GF-D8 (cell line): ENCODE measurements around the gene N4BP2L2.

ENCODE experiments used
- DNase-seq: peaks from one replicate; lab custom pipeline; 2025; lab: John Stamatoyannopoulos, UW

Gene N4BP2L2

DNA sequence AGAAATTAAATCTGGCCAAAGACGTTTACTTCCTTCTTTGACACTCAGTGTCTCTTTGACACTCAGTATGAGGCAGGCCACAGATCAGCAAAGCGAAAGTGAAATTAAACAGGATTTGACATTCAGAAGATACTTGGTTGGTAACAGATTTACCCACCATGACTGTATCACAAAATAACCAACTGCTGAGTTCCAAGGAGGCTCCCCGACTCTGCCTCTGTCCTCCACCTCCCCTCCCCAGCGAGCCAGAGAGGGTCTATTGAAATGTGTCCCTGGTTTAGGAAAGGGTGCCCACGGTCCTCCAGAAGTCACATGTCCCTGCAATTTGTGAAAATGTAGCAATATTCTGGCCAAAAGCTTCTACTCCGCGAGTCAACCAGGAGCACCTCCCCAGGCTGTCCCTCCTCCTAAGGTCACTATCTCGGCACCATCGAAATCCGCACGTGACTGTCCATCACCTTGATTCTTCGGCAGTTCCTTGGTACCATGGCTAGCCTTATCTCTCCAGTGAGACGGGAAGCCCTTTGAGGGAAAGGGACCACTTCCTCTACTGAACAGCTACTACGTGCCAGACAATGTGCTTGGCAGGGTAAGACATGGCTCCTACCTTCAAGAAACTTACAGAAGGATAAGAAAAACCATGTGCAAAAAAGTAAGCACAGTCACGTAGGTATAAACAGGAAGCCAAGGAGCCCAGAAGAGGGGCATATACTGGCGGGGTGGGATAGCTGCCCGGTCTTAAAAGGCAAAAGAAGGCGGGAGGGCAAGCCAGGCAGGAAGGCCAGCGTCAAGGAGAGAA lies 112.2 kb downstream of the N4BP2L2 start:
- peak; percentile 74 for DNase-seq

DNA sequence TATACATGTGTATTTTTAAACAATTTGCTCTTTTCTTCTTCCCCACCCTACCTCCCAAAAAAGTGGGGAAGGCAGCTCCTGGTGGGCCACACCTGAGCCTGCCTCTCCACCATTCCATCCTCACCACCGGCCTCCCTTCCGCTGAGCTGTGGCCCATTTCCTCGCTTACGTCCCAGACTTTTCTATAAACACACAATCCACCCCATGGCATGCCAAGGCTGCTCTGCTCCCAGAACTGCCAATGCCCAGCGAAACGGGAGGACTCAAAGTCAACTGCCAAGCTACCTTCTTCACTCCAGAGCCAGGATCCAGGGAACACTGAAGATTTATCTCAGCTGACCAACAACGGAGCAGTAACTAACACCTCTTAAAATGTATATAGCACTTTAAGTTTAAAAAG lies 113.4 kb downstream of the N4BP2L2 start:
- no peak for DNase-seq

DNA sequence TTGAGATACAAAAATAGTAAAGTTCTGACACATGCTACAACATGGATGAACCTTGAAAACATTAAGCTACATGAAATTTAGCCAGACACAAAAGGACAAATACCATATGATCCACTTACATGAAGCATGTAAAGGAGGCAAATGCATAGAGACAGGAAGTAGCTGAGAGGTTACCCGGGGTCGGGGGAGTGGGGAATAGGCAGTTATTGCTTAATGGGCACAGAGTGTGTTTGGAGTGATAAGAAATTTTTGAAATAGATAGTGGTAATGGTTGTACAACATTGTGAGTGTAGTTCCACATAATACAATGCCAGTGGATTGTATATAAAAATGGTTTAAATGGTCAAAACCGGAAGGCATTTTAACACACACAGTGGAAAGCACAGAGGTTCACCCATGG lies 115.0 kb downstream of the N4BP2L2 start:
- DNase-seq: peak; percentile 99

GRCh38 chr13:32419862-32420261 lies 118.7 kb downstream of the N4BP2L2 start:
- no peak for DNase-seq

DNA sequence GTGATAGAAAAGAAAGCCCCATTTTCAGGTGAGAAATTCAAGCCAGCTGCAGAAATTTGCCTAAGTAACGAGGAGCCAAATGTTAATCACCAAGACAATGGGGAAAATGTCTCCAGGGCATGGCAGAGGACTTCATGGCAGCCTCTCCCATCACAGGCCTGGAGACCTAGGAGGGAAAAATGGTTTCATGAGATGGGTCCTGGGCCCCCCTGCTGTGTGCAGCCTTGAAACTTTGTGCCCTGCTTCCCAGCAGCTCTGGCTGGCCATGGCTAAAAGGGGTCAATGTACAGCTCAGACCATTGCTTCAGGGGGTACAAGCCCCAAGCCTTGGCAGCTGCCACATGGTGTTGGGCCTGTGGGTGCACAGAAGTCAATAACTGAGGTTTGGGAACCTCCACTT lies 120.6 kb downstream of the N4BP2L2 start:
- DNase-seq: no peak

GRCh38 chr13:32415019-32415418 lies 123.6 kb downstream of the N4BP2L2 start:
- DNase-seq: no peak

- DNase-seq: no peak
Measured at GRCh38 chr13:32414580-32414979, 124.0 kb downstream of the N4BP2L2 start.

GRCh38 chr13:32413284-32413683 lies 125.3 kb downstream of the N4BP2L2 start:
- no peak for DNase-seq

DNA sequence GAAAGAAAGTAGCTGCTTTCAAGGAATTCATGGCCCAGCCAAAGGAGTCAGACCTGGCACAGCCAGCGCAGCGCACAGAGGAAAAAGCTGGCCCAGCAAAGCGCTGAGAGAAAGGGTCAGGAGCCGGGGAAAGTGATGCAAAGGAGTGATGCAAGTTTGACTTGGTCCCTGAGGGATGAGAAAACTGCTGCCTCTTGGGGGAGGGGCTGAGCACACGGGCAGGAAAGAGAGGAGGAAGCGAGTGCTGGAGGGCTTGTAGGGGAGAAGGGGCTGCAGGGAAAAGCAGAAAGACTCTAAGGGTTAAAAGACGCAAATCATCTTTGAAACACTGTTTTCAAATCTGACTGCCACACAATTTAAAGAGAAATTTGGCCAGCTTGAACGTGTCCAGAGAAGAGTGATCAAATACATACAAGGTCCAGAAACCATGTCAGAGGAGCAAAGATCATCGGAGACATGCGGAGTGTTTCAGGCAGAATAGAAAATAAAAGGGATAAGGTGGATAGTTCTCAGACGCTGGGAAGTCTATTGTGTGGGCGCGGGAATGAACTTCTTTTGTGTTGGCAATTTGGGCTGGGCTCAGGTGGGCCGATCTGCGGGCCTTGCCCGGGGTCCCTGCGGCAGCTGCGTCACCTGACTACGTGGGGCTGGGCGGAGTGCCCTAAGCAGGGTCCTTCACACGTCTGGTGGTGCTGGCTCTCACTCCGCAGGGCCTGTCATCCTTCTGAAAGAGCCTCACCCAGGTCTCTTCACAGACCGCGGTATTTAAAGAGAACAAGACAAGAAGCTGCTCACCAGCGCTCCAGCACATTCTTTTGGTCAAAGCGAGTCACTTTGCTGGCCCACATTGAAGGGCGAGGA lies 128.8 kb downstream of the N4BP2L2 start:
- no peak for DNase-seq

GRCh38 chr13:32409001-32409313 lies 129.6 kb downstream of the N4BP2L2 start:
- DNase-seq: no peak

- no peak for DNase-seq
Measured at GRCh38 chr13:32408296-32409000, 130.1 kb downstream of the N4BP2L2 start.

DNA sequence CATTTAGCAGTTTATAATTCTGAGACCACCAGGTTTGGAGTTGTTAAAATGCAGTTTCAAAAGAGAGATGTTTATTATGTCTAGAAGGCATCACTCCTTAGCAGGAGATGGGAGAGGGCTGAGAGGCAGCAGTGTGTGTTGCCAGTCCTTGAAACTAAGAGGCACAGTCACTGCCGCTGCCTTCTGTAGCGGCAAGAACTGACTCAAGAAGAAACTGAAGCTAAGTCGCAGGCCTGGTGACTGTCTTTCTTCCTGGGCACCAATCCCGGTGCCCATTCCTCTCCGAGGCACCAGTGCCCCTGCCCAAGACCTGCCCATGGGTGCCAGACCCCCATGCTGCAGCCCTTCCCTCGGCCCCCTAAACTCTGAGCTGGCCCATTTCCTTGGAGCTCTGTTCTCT lies 130.7 kb downstream of the N4BP2L2 start:
- DNase-seq: no peak

- no peak for DNase-seq
Measured at GRCh38 chr13:32403108-32403507, 135.5 kb downstream of the N4BP2L2 start.

- DNase-seq: no peak
Measured at GRCh38 chr13:32391101-32391619, 147.4 kb downstream of the N4BP2L2 start.

DNA sequence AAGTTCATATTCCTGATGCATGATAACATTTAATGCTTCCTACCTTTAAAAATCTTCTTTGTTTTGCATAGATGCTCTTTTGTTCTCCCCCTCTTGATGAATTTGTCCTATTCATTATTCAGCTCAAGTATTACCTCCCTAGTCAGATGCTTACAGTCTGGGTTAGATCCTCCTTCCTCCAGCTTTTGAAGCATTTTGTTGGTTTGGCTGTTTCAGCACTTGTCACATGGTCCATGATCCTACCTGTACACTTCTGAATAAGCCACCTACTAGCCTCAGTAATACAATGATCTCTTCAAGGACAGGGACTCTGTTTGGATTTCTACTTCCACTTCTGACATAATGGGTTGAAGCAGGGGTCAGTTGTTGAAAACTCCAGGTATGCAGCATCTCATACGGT lies 148.1 kb downstream of the N4BP2L2 start:
- no peak for DNase-seq

GRCh38 chr13:32390048-32390447 lies 148.5 kb downstream of the N4BP2L2 start:
- DNase-seq: no peak

DNA sequence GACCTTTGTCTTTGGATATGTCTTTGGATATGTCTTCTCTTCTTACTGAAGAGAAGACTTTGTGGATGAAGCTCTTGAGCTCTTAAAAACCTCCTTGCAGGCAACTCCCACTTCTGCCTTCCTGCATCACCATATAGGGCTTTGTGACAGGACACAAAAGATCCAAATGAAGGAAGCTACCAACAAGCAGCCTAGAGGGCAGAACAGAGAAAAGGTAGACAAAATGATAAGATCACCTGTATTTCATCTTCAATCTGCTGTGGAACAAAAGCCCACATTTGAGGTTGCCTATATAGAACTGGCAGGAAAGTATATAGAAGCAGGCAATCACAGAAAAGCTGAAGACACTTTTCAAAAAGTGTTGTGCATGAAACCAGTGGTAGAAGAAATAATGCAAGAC lies 153.2 kb downstream of the N4BP2L2 start:
- DNase-seq: no peak

DNA sequence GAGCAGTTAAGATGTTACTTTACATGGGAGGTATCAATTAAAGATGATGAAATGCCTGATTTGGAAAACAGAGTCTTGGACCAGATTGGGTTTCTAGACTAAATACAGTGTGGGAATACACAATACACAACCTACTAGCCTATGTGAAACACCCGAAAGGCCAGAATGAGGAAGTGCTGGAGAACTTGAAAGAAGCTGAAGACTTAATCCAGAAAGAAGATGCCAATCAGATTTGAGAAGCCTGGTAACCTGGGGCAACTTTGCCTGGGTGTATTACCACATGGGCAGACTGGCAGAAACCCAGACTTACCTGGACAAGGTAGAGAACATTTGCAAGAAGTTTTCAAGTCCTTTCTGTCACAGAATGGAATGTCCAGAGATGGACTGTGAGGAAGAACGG lies 153.9 kb downstream of the N4BP2L2 start:
- DNase-seq: no peak

DNA sequence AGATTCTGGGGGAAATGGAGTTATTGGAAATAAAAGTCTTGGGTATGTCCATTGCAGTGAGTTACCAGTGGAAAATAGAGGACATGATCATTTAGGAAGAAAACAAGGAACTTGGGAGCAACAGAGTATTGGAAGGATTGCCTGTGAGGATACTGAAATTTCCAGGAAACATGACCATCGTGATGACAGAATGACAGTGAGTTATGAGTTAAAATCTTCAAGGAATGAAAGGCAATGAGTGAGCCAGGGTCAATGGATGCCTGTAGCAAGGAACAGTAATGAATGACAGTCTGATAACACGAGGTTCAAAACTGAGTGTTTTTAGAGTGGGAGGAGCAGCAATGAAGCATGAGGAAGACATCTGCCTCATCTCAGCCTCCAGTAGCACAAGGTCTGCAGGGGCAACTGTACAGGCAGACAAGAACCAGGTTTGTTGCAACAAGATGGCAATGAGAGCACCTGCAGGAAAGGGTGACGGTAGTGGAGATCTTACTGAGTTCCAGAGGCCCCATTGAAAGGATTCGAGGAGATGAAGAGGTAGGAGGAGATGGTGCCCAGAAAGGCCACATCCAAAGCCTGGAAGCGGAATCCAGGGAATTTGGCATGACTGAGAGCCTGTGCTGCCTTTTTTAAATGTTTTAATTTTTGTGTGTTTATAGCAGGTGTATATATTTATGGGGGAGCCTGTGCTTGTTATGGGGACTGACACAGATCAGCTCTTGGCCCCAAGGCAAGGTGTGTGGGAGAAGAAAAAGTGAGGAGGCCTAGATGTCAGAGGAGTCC lies 154.6 kb downstream of the N4BP2L2 start:
- DNase-seq: no peak
